ENCODE results near the gene ANKRD27. TPM values are rescaled to one million over a fixed set of nuclear protein-coding genes. Genes with fewer than 3 reads are reported as not detected.

ANKRD27 gene
- total RNA-seq, 1 experiment from 2014 or later: 40.7 TPM

DNA sequence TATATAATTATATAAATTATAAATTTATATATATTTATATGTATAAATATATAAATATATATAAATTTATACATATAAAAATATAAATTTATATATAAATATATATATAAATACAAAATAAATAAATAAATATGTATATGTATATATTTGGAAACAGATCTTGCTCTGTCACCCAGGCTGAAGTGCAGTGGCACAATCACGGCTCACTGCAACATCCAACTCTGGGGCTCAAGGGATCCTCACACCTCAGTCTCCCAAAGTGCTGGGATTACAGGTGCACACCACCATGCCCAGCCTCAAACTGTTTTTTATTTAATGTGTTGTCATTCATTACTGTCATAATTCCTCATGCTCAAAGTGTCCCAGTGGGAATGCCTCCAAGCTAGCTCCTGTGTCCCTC, 119.2 kb downstream of the ANKRD27 start:
- Histone ChIP-seq H3K4me3 (ENCODE audit: insufficient read depth, low read depth, low read length) (no peak overlapping the region), H3K27me3 (ENCODE audit: control insufficient read depth, insufficient read depth, low read length) (no peaks in the 10 kb centered on the region), H3K36me3 (replicated peaks; ENCODE audit: control insufficient read depth, insufficient read depth, low read length) (no peaks in the 10 kb centered on the region)
- no peak for DNase-seq

DNA sequence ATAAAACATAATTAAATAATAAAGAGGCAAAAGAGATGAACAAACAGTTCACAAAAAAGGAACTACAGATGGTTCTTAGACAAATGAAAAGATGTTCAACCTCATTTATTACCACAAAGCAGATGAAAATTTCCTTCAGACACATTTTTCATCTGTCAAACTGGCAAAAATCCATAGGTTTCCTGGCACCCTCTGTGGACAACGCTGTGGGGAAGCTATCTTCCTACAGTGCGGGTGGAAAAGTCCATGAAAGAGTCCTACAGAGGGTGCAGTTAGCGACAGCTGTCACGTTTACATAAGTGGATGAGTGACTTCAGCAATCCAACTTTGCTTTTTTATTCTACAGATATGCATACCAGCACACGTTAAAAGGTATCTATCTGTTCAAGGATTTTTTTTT, 124.3 kb downstream of the ANKRD27 start:
- no peaks in the 10 kb centered on the region for H3K36me3 ChIP-seq (replicated peaks; ENCODE audit: control insufficient read depth, insufficient read depth, low read length)
- H3K4me3 ChIP-seq (ENCODE audit: insufficient read depth, low read depth, low read length): no peak overlapping the region
- DNase-seq: no peak
- no peaks in the 10 kb centered on the region for H3K27me3 ChIP-seq (ENCODE audit: control insufficient read depth, insufficient read depth, low read length)

Other genes with a start within 250 kb of the ANKRD27 start
- 73.7 and 105 TPM in 2 replicates for gene PDCD5, start 94.0 kb downstream of the ANKRD27 start, total RNA-seq (2014; rRNA removed; shearing (Covaris generic))
- 0.33 and 0.35 TPM in 2 replicates for gene RGS9BP, start 668 bp upstream of the ANKRD27 start, total RNA-seq (2014; rRNA removed; shearing (Covaris generic))
- gene NUDT19, start 16.6 kb upstream of the ANKRD27 start, total RNA-seq (2014; rRNA removed; shearing (Covaris generic)): 1.3 and 3.2 TPM in 2 replicates
- gene TDRD12, start 44.6 kb upstream of the ANKRD27 start, total RNA-seq (2014; rRNA removed; shearing (Covaris generic)): 0.55 and 1.4 TPM in 2 replicates
- gene SLC7A9, start 194.6 kb upstream of the ANKRD27 start, total RNA-seq (2014; rRNA removed; shearing (Covaris generic)): not detected in 2 replicates

Measured in H7 (cell line).